Measurements from ENCODE around the gene GJA10.
A peak's percentile ranks its signal among the peaks of the same experiment; 100 is the strongest.

GJA10 gene

DNA sequence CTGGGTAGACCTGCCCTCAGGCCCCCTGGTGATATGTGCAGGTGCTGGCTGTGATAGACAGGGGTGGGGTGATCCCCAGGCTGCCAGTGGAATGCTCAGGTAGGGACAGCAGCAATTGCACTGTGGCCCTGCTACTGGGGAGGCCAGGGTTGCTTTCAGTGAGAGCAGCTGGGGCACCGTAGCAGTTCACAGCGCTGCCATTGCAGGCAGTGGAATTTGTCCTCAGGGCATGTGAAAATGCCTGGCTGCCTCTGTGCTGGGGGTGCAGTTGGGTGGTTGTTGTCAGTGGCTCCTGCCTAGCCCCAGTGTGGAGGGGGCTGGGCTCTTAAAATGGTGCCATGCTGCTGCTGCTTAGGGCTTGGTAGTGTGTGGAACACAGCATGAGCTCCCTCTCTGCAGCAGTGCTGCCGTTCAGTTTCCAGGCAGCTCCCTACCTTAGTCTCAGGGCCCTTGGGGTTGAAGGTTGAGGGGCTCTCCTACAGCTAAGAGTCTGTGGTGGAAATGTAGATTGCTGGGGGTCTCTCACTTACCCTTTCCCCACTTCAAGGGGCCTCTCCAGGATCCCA, 23.6 kb downstream of the GJA10 start:
- no peak for DNase-seq

DNA sequence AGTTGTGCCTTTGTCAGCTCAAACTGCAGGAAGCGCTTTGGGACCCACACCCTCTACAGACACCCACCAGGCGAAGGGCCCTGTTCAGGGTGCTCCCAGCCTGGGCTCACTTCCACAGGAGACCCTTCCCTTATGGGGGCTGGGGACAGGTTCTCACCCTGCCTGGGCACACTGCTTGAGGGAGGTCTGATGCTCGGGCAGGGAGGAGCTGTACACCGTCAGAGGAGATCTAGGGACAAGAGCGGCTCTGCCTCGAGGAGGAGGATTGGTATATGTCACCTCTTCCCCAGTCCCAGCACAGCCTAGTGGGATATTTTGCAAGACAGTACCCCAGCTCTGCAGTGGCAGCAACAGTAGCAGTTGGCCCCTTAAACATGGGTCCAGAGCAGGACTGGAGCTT, 26.9 kb downstream of the GJA10 start:
- no peak for DNase-seq

DNA sequence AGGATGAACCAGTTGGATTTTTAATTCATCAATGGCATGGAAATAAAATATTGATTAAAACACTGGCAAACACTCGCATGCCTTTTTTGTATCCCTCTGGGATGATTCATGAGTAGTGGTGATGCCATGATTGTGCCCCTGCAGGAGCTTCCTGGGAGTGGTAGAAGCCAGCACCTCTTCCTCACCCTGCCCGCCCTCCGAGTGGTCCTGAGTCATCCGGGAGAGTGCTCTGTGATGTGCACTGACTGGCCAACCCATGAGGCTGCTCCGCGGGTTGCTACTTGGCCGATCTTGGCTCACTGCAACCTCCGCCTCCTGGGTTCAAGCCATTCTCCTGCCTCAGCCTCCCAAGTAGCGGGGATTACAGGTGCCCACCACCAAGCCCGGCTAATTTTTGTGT, 27.4 kb downstream of the GJA10 start:
- DNase-seq, result no peak

DNA sequence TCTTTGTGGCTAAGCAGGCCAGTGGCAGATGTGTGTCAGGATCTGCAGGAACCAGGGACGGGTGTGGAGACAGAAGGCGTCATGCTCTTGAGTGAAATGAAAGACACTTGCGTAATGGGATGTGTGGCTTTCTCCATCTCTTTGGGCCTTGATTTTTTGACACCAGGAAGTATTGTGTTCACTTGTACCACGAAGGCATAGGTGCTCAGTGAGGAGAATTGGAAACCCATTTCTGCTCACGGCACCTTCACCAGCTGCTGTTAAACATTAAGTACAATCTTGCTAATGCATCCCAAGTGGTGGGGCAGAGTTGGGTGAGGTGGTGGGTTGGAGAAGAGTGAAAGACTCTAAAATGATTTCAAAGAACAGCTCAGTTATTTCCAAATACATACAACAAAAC, 30.0 kb downstream of the GJA10 start:
- no peak for DNase-seq

DNA sequence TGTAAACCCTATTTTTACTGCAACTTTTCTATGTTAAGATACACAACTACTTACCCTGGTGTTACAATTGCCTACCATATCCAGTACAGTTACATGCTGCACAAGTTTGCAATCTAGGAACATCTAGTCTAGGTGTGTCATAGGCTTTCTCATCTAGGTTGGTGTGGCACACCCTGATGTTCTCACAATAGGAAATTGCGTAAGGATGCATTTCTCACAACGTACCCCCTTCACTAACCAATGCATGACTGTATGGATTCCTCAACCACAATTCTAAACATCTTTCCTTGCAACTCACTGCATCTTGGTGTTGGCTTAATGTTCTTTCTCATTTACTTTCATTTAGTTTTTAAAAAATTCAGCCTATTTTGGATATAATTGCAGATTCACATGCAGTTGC, 31.6 kb downstream of the GJA10 start:
- DNase-seq, result no peak

DNA sequence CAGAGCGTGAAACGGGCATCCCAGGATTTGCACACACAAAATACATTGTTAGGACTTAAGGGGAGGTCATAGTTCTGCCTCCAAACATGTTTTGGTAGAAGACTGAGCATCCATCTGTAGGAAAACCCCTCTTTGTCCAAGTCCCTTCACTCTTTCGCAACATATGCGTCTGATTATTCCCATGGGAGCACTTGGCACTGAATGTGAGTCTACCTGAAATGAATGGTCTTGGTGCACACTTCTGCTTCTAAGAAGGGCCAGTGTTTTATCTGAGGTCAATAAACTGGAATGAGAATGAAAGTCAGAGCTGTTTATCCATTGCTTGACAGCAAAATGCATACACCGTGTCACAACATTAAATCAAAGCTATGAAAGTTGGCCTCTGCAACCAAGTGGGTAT, 33.0 kb downstream of the GJA10 start:
- no peak for DNase-seq

DNA sequence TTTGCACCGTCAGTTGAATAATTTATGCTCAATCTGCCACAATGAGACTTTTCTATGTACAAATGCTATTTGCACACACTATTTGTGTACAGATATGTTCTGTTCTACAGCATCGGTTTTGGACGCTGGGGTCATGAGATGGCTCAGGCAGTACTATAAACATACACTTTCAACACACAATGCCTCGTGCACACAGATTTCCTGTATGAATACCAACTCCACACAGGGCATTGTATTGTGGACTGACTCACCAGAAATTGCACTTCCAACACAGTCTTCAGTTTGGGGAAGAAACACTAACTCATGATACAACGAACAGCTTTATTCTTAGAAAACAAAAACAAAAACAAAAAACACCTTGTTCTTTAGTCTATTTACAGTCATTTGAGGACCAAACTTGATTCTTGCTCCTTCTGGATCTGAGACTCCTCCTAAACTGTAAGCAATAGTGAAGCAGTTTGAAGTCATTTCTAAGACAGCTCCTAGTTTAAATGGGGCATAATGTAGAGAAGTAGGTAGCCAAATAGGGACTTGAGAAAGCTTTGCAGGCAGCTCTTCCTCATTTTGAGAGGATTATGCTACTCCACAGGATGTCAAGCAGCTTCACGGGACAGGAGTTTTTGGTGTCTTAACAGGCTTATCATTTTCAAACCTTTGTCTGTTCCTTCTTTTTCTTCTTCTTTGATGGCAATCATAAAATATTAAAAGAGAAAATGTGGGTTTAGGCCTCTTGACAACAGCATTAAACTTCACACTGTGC, 33.7 kb downstream of the GJA10 start:
- no peak for DNase-seq

DNA sequence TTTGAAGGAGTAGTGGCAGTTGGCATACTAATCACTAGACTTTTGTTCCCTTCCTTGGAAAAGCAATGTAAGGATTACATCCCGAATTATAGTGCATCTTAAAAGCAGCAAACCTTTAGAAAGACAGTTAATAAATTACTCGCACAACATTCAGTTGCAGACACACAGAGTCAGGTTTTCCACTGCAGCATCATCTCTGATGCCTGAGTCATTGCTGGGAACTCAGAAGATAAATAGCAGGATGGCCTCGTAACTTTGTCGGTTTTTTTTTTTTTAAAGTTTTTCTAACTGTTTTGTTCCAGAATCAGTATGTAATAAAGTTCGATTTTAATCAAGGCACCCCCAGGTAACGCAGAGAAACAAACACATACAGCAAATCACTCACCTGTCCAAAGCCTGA, 34.3 kb downstream of the GJA10 start:
- no peak for DNase-seq

DNA sequence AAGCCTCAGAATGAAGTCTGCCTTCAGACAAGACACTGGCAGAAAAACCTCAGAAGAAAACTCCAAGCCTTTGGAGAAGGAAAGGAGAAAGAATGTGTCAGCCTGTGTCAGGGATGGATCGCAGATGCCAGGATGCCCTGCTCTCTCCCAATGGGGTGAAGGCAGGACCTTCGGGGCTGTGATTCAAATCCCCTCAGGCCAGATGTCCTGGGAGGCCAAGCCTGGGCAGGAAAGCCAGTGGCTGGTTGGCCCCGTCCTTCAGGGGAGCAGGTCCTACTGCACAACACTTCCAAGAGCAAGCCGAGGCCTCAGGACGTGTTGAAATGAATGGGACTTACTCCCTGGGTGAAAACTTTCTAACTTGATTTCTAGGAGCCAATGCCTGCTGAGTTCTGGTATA, 36.5 kb downstream of the GJA10 start:
- no peak for DNase-seq

DNA sequence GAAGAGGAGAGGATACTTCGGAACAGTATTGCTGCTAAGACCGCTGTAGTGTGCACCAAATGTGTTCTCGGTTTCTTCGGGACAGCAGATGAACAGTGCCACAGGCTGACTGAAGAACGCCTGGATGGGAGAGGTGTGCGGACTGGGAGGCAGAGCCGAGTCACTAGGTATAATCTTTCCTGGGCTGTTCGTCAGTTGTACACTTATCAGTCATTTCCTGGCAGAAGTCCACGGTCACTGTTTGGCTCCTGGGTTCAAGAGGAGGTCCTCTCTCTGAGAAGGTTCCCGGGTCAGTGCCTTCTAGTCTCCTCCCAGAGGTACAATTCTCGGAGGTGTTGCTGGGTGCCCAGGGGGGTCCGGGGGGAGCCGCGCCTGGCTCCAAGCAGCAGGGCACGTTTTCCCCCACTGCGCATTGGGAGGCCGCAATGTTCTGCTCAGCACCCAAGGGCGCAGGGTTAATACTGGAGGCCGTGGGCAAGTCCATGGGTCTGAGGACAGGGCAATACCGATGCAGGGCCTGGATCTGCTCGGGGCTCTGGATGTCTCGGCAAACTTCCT, 38.1 kb downstream of the GJA10 start:
- DNase-seq, result no peak

DNA sequence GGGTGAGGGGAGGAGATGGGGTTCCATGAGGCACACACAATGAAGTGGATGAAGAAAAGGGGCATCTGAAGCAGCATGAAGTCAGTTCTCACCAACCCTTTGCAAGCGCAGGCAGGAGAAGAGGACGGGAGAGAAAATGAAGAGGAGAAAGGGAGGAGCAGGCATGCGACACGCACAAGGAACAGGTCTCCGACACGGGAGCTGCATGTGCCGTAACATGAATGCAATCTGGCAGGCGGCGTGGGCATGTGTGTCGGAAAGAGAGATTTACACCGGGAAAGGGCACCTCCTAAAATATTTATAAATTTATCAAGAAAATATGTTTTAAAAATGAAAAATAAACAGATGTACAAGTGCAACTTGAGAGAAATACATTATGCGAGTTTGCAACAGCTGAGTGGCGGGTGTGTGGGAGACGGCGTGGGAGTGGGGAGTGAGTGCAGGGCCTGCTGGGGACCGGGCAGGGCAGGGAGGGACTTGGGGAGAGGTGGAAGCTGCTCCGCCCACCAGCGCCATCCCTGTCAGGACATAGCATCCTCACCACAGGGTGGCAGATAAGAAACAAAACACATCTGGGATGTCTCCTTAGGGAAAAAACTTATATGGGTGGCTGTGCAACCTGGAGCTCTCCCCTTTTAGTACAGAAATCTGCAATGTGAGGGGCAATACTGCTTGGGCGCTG, 40.6 kb downstream of the GJA10 start:
- no peak for DNase-seq

DNA sequence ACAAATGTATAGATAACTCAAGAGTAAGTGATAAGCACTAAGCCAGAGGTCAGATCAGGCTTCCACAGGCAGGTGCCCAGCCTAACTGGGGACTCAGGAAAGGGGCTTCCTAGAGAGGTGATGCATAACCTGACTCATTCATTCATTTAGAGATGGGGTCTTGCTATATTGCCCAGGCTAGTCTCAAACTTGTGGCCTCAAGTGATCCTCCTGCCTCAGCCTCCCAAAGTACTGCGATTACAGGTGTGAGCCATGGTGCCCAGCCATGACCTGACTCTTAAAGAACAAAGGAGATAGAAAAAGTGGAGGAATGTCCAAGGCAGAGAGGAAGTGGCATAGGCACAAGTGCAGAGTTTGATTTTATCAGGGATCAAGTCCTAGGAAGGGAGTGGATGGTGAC, 41.9 kb downstream of the GJA10 start:
- no peak for DNase-seq

DNA sequence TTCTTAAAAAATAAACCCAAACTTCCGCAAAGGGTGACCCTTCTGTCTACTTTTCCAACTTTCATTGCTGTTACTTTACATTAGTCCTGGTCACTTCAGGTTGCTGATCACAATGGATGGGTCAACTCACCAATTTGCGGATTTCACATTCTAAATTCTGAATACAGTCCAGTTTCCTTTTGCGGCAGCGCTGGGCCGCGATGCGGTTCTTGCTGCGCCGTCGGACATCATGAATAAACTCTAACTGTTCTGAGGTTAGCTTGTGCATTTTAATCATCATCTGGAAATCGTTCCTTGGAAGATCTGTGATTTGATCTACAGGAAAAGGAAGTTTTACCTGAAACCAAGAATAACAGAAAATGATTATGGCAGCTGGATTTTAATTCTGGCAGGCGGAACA, 43.7 kb downstream of the GJA10 start:
- no peak for DNase-seq

DNA sequence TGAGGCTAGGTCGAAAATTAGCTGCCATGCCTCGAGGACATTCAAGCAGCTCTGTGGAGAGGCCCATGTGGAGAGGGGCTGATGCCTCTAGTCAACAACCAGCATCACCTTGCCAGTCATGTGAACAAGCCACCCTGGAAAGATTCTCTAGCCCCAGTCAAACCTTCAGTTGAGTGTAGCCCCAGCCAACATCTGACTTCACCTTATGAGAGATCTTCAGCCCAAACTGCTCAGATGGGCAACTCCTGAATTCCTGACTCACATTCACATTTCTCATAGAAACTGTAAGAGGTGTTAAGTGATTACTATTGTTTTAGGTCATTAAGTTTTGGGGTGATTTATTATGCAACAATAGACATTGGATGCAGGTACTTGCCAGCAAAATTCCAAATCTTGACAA, 44.9 kb downstream of the GJA10 start:
- no peak for DNase-seq

DNA sequence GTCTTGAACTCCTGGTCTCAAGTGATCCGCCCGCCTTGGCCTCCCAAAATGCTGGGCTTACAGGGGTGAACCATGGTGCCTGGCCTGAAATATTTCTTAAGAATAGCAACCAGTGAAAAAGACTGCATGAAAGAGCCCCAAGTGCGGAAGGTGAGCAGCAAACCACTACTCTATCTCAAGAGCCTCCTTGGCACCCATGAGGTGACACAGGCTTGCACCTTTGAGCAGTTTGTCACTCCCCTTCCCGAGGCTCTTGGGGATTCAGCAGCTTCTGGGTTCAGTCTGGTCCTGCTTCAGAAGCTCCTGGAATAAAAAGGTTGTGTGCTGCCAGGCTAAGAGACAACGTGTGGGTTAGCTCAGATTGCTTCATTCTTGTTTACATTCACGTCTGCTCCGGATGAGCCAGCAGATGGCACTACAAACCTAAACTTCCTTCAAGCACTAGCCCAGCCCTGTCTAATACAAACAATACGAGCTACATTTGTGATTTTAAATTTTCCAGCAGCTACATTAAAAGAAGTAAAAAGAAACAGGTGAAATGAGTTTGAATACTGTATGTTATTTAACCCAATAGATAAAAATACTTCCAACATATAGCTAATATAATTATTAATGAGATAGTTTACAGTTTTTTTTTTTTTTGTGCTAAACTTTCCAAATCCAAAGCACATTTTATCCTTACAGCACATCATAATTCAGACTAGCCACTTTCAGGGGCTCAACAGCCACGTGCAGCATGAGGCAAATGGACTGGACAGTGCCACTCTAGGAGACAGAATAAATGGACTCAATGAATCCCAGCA, 46.2 kb downstream of the GJA10 start:
- DNase-seq, result peak; percentile 86

DNA sequence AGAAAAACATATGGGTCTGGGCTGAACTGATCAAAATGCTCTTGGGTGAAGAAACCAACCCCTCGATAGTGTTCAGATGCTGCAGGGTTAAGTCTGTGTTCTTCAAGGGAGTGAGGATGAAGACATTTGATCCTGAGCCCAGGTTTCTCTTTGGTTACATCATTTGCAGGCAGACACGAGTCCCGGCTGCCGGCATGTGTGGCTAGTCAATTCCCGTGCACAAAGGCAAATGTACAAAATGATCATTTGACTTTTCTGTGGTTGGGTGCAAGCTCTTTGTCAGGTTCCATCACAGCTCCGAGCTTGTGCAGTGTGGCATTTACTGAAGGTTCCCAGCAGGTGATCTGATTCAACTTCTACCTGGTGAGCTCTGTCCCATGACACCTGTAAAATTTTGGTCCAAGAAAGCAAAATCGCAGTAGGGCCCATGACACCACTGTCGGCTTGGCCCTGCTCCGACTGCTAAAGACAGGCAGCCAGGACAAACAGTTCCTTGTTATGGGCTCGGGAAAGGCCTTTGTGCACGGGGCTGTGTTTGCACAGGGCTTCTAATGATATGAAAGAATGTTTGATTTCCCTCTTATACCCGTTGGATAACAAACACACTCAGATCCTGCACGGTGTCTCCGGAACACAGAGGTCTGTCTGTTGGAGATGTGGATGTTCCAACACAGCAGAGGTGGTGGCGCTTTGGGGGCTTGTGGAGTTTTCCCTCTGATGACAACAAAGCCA, 46.9 kb downstream of the GJA10 start:
- peak; percentile 88 for DNase-seq

DNA sequence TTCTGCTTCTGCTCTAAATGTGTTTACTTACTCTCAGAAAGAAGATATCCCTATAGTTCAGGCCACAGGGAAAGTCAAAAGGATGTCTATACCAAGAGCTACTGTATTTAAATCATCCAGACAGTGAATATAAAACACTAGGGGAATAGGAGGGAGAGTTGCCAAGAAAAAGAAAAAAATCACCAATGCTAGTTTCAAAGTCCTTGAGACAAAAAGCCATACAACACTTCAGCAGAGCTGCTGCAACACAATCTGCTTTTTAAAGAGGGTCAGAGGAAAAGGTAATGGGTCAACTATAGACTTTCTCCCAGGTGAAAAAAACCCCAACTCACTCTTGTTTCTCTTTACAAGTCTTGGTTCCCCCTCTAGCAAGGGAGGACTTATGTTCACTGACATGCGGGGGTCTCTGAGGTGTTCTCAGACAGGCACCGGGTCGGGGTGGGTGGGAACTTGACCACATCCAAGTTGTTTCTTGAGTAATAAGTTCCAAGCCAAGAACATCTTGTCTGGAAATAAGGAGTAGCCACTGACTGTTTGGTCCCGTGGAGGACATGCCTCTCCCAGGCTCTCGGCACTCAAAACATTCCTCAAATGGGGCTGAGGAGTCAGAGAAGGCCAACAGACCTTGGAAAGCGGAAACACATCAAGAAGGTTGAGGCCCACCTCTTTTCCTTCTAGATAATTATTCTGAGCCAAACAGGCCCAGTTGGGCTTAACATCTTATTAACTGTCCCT, 47.7 kb downstream of the GJA10 start:
- DNase-seq, result peak; percentile 38

DNA sequence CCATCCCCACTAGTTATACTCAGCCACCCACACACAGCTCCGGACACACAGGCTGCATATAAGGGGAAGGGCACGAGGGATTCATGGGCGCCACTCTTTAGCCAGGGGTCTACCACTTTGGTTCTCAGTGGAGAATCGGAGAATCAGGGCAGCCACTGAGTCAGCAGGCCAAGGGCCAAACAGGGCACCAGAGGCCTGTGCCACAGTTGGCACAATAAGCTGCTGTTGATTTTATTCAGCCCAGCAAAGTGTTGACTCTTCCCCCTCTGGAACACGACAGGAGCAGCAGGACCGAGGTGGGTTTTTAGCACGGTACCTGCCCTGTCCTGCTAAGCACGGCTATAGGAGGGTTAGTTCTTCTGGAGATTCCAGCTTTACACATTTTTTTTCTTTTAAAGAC, 48.3 kb downstream of the GJA10 start:
- no peak for DNase-seq

DNA sequence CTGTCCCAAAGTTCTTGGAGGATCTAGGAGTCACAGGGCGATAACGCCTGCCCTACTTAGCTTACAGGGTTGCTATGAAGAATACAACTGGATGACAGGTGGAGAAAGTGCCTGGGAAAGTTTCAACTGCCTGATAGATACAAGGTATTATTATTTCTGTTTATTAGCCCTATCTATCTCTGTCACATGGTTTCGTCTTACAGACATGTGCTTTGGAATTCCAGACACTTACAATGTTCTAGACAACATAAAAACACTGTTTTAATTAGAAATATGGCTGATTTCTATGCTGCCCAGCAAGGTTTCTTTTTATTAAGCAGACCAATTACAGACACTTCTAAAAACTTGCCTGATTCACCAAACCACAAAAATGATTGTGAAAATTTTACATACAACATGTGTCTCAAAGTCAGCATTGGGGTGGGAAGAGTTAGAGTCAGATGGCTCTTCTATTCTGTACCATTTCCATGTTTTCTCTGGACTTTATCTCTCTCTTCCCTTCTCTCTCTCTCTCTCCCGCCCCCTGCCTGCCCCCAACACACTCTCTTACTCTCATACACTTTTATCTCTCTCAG, 50.0 kb downstream of the GJA10 start:
- DNase-seq, result no peak

DNA sequence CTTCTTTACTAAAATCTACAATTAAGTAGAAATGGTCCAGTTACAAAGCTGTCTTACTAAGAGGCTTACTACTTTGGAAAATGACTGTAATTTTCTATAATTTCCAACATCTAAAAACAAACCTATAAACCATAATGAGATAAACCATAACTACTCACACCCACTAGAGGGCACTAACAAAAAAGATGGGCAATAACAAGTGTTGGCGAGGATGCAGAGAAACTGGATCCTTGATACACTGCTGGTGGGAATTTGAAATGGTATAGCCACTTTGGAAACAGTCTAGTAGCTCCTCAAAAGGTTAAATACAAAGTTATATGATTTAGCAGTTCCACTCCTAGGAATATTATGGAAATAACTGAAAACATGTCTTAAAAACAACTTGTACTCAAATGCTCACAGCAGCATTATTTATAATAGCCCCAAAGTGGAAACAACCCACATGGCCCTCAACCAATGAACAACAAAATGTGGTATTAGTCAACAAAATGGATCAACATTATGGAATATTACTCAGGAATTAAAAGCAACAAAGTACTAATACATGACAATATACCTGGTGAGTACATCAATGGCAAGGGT, 50.6 kb downstream of the GJA10 start:
- peak; percentile 53 for DNase-seq
